K562 (cell line): ENCODE data around the gene INTS6.

Experiments
- CBX5 ChIP-seq: IDR thresholded peaks from 2 replicates; pipeline ENCODE4 v1.6.1; 2014; ENCODE audit warnings: low read depth, borderline replicate concordance
- E2F8 ChIP-seq: fragments of 450-650 bp; IDR thresholded peaks from 2 replicates; pipeline ENCODE4 v1.7.1; 2018; ENCODE audit warnings: mild to moderate bottlenecking, low read depth; ENCODE audit not compliant: partially characterized antibody
- EZH2 ChIP-seq: IDR thresholded peaks from 2 replicates; pipeline ENCODE4 v1.6.1; 2012; ENCODE audit warnings: low read depth, mild to moderate bottlenecking, inconsistent platforms, low read length, borderline replicate concordance
- NFATC3 ChIP-seq: fragments of 450-650 bp; IDR thresholded peaks from 2 replicates; pipeline ENCODE4 v1.6.1; 2017; ENCODE audit warnings: mild to moderate bottlenecking
- TF ChIP-seq, protein P1 (sequence below), 3 experiments: IDR thresholded peaks in 2 of 3; conservative IDR thresholded peaks in 1 of 3; 2 replicates each; pipeline ENCODE4 v1.5.1; 2011 to 2012; ENCODE audit warnings: low read length in 3 of 3, mild to moderate bottlenecking in 3 of 3, control low read depth in 2 of 3, improper control_type of control experiment in 1 of 3, inconsistent platforms in 1 of 3, low read depth in 1 of 3, mixed read lengths in 1 of 3, moderate library complexity in 1 of 3; ENCODE audit not compliant: insufficient read depth in 2 of 3

DNA sequence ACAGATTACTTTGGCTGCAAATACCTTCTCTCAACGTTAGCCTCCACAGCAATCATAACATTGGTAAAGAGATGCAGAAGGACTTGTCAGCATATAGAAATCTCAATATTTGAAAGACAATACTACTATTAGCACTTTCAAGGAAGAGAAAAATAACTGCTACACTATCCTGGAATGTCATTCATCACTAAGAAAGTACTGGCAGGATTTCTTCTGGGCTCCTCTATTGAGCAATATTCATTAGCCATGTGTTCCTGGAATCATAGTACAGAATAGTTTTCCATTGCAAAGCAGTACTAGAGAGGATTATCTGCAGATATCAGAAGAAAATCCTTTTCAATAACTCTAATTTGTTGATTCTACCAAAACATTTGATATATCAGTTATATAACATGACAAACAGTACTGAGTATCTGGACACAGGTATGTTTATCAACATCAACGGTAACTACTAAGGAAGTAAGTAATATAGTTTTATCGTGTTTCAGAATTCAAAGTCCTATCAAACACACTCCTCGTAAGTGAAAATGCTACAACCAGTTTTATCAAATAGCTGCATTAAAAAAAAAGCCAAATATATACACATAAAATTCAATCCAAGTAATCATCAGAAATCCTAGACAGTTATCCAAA, 27.3 kb downstream of the INTS6 start:
- no peak for TF ChIP-seq E2F8
- TF ChIP-seq NFATC3 = no peak
- TF ChIP-seq EZH2 = no peak
- TF ChIP-seq, protein P1, sequence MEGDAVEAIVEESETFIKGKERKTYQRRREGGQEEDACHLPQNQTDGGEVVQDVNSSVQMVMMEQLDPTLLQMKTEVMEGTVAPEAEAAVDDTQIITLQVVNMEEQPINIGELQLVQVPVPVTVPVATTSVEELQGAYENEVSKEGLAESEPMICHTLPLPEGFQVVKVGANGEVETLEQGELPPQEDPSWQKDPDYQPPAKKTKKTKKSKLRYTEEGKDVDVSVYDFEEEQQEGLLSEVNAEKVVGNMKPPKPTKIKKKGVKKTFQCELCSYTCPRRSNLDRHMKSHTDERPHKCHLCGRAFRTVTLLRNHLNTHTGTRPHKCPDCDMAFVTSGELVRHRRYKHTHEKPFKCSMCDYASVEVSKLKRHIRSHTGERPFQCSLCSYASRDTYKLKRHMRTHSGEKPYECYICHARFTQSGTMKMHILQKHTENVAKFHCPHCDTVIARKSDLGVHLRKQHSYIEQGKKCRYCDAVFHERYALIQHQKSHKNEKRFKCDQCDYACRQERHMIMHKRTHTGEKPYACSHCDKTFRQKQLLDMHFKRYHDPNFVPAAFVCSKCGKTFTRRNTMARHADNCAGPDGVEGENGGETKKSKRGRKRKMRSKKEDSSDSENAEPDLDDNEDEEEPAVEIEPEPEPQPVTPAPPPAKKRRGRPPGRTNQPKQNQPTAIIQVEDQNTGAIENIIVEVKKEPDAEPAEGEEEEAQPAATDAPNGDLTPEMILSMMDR (IDR thresholded peaks at IDR 0.05 in 2 of 3, conservative IDR thresholded peaks at IDR 0.05 in 1 of 3; ENCODE audit: insufficient read depth in 2 of 3, low read depth in 1 of 3, low read length in 3 of 3) = no peak
- TF ChIP-seq CBX5 = no peak
